NCI-H82 treated with DMSO at 0.1 percent for 48 hours (cell line): ENCODE data around the gene PEPD.
"Not testable (repeated sequence)": the region's sequence is repeated elsewhere in the genome, so short reads cannot be mapped to it uniquely, and the experiment has no call there.

Experiments used
- DNase-seq: peaks from one replicate; lab custom pipeline; 2025; ENCODE audit not compliant: unreplicated experiment; lab: John Stamatoyannopoulos, UW

PEPD gene

GRCh38 chr19:33499248-33499647 lies 22.3 kb downstream of the PEPD start:
- DNase-seq = no peak

- no peak for DNase-seq
Observed at GRCh38 chr19:33498391-33499000, 23.1 kb downstream of the PEPD start.

- DNase-seq = no peak
Observed at GRCh38 chr19:33497778-33498175, 23.8 kb downstream of the PEPD start.

- DNase-seq = no peak
Observed at GRCh38 chr19:33497131-33497777, 24.3 kb downstream of the PEPD start.

- no peak for DNase-seq
Observed at GRCh38 chr19:33496038-33496895, 25.3 kb downstream of the PEPD start.

- DNase-seq = no peak
Observed at GRCh38 chr19:33493401-33494275, 28.0 kb downstream of the PEPD start.

GRCh38 chr19:33492951-33493350 lies 28.6 kb downstream of the PEPD start:
- DNase-seq = no peak

GRCh38 chr19:33492090-33492489 lies 29.5 kb downstream of the PEPD start:
- no peak for DNase-seq

GRCh38 chr19:33490596-33490995 lies 31.0 kb downstream of the PEPD start:
- not testable (repeated sequence) for DNase-seq

GRCh38 chr19:33490041-33490451 lies 31.5 kb downstream of the PEPD start:
- no peak for DNase-seq

GRCh38 chr19:33488826-33489225 lies 32.8 kb downstream of the PEPD start:
- DNase-seq = no peak

GRCh38 chr19:33487901-33488800 lies 33.4 kb downstream of the PEPD start:
- DNase-seq = no peak

- DNase-seq = no peak
Observed at GRCh38 chr19:33486936-33487811, 34.4 kb downstream of the PEPD start.

- DNase-seq = no peak
Observed at GRCh38 chr19:33486407-33486806, 35.2 kb downstream of the PEPD start.

- DNase-seq = no peak
Observed at GRCh38 chr19:33484226-33484774, 37.3 kb downstream of the PEPD start.

- no peak for DNase-seq
Observed at GRCh38 chr19:33482476-33482875, 39.1 kb downstream of the PEPD start.

- DNase-seq = no peak
Observed at GRCh38 chr19:33481863-33482262, 39.7 kb downstream of the PEPD start.

- DNase-seq = not testable (repeated sequence)
Observed at GRCh38 chr19:33479570-33479969, 42.0 kb downstream of the PEPD start.

GRCh38 chr19:33477781-33478180 lies 43.8 kb downstream of the PEPD start:
- DNase-seq = no peak
